WTC11 (cell line): ENCODE results near the gene MYO18B.

ENCODE experiments used
- ATF1 ChIP-seq: sonication (generic); formaldehyde crosslinking; IDR thresholded peaks from 2 replicates; pipeline ENCODE4 v1.8.1; 2023; ENCODE audit warnings: mild to moderate bottlenecking, moderate library complexity, missing genetic modification reagents
- CTCF ChIP-seq: fragments of 200-600 bp; IDR thresholded peaks from 2 replicates; pipeline ENCODE4 v1.8.0; 2022; ENCODE audit warnings: antibody characterized with exemption
- E2F5 ChIP-seq: sonication (generic); formaldehyde crosslinking; IDR thresholded peaks from 2 replicates; pipeline ENCODE4 v1.8.1; 2022; ENCODE audit warnings: mild to moderate bottlenecking, moderate library complexity, missing genetic modification reagents
- ESRRA ChIP-seq: sonication (generic); formaldehyde crosslinking; IDR thresholded peaks from 2 replicates; pipeline ENCODE4 v1.8.1; 2022; ENCODE audit warnings: mild to moderate bottlenecking, missing genetic modification reagents, borderline replicate concordance
- FOXP1 ChIP-seq: sonication (generic); formaldehyde crosslinking; IDR thresholded peaks from 2 replicates; pipeline ENCODE4 v1.8.0; 2022; ENCODE audit warnings: missing genetic modification reagents, mild to moderate bottlenecking, moderate library complexity, borderline replicate concordance
- HMGXB4 ChIP-seq: sonication (generic); formaldehyde crosslinking; IDR thresholded peaks from 2 replicates; pipeline ENCODE4 v1.8.1; 2023; ENCODE audit warnings: mild to moderate bottlenecking, moderate library complexity, missing genetic modification reagents
- KAT7 ChIP-seq: sonication (generic); formaldehyde crosslinking; IDR thresholded peaks from 2 replicates; pipeline ENCODE4 v1.8.1; 2023; ENCODE audit warnings: missing genetic modification reagents, mild to moderate bottlenecking, borderline replicate concordance
- MAX ChIP-seq: sonication (generic); formaldehyde crosslinking; IDR thresholded peaks from 2 replicates; pipeline ENCODE4 v1.8.0; 2022; ENCODE audit warnings: mild to moderate bottlenecking, missing genetic modification reagents
- SP1 ChIP-seq: sonication (generic); formaldehyde crosslinking; conservative IDR thresholded peaks from 2 replicates; pipeline ENCODE4 v1.8.1; 2022; ENCODE audit warnings: missing genetic modification reagents
- TEAD1 ChIP-seq: sonication (generic); formaldehyde crosslinking; IDR thresholded peaks from 2 replicates; pipeline ENCODE4 v1.8.0; 2022; ENCODE audit warnings: mild to moderate bottlenecking, missing genetic modification reagents
- ZNF281 ChIP-seq: sonication (generic); formaldehyde crosslinking; IDR thresholded peaks from 2 replicates; pipeline ENCODE4 v1.8.0; 2023; ENCODE audit warnings: mild to moderate bottlenecking, missing genetic modification reagents
- ZNF423 ChIP-seq: fragments of 250-450 bp; sonication (Bioruptor Pico); IDR thresholded peaks from 2 replicates; pipeline ENCODE4 v2.1.2; 2022; ENCODE audit warnings: mild to moderate bottlenecking, moderate library complexity
- ZNF671 ChIP-seq: fragments of 250-450 bp; sonication (Bioruptor Pico); IDR thresholded peaks from 2 replicates; pipeline ENCODE4 v1.8.0; 2021; ENCODE audit warnings: mild to moderate bottlenecking

- TF ChIP-seq ZNF281 (CRISPR knock-in tag) (no peak), TEAD1 (CRISPR knock-in tag) (no peak), CTCF (no peak), MAX (no peak), ESRRA (CRISPR knock-in tag) (no peak), SP1 (CRISPR knock-in tag) (no peak), ZNF671 (no peak), KAT7 (CRISPR knock-in tag) (no peak), ZNF423 (CRISPR knock-in tag) (no peak), HMGXB4 (CRISPR knock-in tag) (no peak), E2F5 (CRISPR knock-in tag) (no peak), FOXP1 (CRISPR knock-in tag) (no peak), ATF1 (CRISPR knock-in tag) (no peak)
These were observed 322.1 kb downstream of the MYO18B start for GRCh38 chr22:26064048-26064447.
